Mammary epithelial cell (primary cell): ENCODE data around the gene AGAP5.
"Not testable (repeated sequence)": the region's sequence is repeated elsewhere in the genome, so short reads cannot be mapped to it uniquely, and the experiment has no call there.

ENCODE experiments used
- CTCF ChIP-seq, 2 donors: IDR thresholded peaks in 1 of 2; conservative IDR thresholded peaks in 1 of 2; 2 replicates each; pipeline ENCODE4 v1.5.1; 2011 to 2012; ENCODE audit warnings: inconsistent platforms in 2 of 2, low read length in 2 of 2, mild to moderate bottlenecking in 2 of 2, control low read depth in 1 of 2, low read depth in 1 of 2; ENCODE audit not compliant: insufficient read depth in 1 of 2; ENCODE audit errors: extremely low read depth in 1 of 2
- EZH2 ChIP-seq: IDR thresholded peaks from 2 replicates; pipeline ENCODE4 v1.6.1; 2012; ENCODE audit warnings: low read length, inconsistent platforms, borderline replicate concordance

DNA sequence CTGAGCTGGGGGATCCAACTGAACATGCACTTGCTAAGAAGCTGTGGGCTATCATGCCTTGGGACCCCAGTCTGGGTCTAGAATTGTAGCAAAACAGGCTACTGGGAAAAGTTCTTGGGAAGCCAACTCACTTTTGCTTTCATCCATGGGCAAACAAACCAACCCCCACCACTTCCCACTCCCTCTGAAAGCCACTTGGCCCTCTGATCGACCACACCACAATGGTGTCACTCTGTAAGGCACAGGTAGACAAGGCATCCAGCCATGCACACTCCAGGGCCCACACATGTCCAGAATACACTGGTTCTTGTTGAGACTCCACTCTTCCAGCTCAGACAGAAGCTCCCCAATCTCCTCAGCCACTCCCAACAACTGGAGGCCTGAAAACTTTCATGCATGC lies 10.2 kb upstream of the AGAP5 start:
- TF ChIP-seq CTCF (conservative IDR thresholded peaks at IDR 0.05 in 1 of 2, IDR thresholded peaks at IDR 0.05 in 1 of 2; ENCODE audit: extremely low read depth in 1 of 2, insufficient read depth in 1 of 2, low read depth in 1 of 2, low read length in 2 of 2); EZH2: not testable (repeated sequence)
